HG03196 (cell line): Measurements from ENCODE around the gene TMEM223.
"Not testable (repeated sequence)": the region's sequence is repeated elsewhere in the genome, so short reads cannot be mapped to it uniquely, and the experiment has no call there.

ENCODE experiments used
- ATAC-seq: cut with Tn5 transposase; IDR thresholded peaks from one replicate; pipeline ENCODE4 v1.9.1; 2021; ENCODE audit not compliant: unreplicated experiment

Gene TMEM223

DNA sequence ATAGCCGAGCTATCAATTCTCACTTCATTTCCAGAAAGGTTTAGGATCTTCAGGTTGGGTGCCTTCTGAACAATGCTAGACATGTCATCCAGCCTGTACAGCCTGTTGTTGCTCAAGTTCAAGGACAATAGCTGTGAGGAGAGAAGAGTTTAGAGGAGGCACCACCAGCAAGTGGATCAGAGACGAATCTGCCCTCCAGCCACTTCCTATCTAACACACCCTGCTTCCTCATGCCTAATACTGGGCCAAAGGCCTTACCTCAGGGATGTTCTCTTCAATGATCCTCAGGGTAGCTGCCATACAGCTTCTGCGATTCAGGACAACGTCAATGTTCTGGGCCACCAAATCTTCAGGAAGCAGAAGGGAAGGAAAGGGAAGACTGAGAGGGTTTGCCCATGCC lies 9.3 kb upstream of the TMEM223 start:
- ATAC-seq: no peak

DNA sequence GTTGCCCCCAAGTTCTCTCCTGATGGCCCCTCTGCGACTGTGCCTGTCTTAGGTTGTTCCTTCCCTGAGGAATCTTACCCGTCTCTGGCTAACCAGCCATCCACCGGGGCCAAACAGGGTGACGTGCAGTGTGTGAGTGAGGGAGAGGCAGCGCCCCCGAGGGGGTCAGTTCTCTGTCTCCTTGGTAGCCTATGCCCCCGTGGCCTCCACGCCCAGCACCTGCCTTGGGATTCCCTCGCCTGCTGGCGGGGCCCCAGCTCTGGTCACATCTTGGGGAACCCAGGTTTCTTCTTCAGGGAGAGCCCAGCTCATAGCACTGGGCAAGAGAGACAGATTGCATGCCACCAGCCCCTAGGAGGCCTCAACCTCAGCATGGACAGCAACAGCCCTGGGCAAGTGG lies 7.7 kb upstream of the TMEM223 start:
- no peak for ATAC-seq

DNA sequence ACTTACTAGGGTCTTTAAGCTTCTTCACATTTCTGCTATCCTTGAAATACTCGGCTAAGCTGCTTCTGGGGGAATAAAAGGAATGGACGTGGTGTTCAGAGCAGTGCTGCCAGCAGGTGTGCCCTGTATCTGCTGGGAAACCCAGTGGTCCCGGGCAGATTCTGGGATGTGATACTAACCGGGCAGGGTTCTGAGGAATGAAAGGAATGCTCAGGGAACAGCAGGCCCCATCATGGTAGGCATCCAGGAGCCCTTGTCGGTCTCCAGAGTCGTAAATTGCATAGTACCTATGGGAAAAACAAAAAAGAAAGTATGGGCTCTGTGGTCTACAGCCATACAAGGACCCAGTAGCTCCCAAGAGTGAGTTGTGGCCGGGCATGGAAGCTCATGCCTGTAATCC lies 4.5 kb upstream of the TMEM223 start:
- ATAC-seq: no peak

DNA sequence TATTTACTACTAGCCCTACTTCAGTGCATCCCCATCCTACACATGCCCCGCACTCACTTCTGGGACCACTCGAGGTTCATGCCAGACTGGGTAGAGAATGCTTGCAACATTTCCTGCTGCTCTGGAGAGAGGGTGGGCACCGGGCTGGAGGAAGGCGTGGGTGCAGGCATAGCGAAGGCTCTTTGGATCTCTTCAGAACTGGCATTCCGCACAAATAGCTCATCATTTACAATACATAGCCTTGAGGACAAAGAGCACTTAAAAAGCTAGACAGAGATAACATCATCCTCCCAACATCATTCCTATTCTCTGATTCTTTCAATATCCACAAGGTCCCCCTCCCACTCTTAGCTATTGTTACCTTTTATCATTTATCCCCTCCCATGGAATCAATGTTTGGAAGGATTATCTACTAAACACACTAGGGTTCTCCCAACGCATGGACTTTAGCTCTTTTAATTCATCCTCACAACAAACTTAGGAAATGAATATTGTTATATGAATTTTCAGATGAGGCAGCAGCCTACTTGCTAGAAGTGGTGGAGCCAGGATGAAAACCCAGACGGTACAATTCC lies 2.5 kb upstream of the TMEM223 start:
- no peak for ATAC-seq

DNA sequence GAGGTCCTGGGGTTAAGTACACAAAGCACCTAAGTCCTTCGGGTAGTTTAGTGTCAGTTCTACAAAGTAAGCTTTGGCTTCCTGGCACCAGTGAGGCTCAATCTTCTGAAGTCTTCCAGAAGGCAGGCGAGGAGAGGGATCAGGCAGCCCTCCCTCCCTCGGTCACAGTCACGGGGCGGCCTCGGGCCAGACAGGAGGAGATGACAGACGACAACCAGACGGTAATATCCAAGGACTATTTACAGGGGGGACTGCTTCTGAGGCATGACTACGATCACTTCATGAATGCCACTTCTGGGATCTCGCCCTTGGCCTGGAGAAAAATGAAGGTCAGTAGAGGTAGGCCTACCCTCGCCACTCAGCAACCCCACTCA lies 383 bp upstream of the TMEM223 start:
- ATAC-seq: no peak

DNA sequence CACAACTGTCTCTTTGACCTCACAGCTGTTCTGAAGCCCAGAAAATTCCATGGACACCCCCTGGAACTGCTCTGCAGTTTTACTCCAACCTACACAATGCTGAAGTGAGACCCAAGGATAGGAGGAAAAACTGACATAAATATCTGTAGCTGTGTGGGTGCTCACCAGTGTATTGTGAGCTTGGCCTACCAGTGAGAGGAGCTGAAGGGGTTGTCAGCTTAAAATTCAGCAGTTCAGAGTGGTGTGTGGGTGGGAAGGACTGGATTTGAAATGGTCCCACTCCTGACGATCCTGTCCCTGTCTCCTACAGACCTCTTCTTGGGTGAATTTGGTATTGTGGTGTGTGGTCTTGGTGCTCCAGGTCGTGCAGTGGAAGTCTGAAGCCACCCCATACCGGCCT lies 2.2 kb downstream of the TMEM223 start:
- ATAC-seq: no peak

DNA sequence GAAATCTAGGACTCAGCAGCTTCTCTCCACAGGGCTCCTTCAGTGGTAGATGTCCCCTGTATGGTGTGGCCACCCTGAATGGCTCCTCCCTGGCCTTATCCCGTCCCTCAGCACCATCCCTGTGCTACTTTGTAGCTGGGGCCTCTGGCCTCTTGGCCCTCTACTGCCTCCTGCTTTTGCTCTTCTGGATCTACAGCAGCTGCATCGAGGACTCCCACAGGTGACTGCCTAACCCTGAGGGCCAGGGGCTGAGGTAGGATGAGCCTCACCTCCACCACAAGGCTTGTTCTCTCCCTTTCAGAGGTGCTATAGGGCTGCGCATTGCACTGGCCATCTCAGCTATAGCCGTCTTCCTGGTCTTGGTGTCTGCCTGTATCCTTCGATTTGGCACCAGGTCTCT lies 2.8 kb downstream of the TMEM223 start:
- ATAC-seq: no peak

DNA sequence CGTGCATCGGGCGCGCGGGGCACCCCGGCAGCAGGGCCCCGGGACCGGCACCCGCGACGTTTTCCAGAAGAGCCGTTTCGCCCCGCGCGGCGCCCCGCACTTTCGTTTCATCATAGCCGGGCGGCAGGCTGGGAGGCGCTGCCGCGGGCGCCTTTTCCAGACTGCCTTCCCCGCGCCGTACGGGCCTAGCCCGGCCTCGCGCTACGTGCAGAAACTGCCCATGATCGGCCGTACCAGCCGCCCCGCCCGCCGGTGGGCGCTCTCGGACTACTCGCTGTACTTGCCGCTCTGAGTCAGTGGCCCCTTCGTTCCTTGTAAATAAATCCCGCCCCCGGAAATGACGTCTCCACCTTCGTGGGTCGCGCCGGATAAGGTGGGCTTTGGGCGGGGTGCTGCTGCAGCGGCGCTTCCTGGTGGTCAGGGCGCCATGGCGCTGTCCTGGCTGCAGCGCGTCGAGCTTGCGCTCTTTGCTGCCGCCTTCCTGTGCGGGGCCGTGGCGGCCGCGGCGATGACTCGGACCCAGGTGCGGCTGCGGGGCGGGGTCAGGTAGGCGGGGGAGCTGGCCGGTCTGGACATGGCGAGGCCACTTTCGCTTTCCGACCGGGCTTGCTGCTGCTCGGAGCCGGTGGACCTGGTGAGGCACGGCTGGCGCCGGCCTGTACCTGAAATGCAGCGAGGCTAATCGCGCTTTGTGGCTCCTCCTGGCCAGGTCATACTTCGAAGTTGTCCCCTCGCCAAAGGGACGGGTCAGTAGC lies 4.6 kb downstream of the TMEM223 start, which contains the start of gene TMEM179B:
TMEM179B (plus strand) TSS at position 398 of the 755 bp plus-strand sequence; CDS start at position 428, 30 bp downstream.
- peak; percentile 66 for ATAC-seq

DNA sequence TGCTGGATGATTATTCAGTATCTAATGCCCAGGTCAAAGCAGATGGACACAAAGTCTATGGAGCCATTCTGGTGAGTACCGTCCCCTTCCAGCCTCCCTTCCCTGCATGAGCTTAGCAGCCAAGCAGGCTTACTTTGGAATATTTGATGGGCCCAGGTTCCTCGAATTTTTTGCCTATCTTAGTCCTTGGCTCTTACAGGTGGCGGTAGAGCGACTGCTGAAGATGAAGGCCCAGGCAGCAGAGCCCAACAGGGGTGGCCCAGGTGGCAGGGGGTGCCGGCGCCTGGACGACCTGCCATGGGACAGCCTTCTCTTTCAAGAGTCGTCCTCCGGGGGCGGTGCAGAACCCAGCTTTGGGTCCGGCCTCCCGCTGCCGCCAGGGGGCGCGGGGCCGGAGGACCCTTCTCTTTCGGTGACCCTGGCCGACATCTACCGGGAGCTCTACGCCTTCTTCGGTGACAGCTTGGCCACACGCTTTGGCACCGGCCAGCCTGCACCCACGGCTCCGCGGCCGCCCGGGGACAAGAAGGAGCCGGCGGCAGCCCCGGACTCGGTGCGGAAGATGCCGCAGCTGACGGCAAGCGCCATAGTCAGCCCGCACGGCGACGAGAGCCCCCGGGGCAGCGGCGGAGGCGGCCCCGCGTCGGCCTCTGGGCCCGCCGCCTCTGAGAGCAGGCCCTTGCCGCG lies 5.3 kb downstream of the TMEM223 start:
- peak; percentile 55 for ATAC-seq

DNA sequence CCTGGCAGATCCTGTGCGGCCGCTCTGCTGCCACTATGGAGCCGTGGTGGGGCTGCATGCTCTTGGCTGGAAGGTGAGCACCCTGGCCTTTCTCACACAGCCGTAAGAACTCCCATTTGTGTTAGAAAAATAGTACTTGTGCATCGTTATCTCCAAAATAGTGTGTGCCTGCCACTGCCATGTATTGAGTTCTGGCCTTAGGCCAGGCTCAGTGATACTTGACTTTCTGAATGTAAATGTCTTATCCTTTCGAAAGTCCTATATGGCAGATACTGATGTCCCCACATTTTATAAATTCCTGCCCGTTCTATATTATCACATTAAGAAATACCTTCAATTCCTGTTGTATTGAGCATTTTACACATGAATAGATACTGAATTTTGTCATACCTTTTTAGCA lies 9.1 kb downstream of the TMEM223 start:
- ATAC-seq: no peak

DNA sequence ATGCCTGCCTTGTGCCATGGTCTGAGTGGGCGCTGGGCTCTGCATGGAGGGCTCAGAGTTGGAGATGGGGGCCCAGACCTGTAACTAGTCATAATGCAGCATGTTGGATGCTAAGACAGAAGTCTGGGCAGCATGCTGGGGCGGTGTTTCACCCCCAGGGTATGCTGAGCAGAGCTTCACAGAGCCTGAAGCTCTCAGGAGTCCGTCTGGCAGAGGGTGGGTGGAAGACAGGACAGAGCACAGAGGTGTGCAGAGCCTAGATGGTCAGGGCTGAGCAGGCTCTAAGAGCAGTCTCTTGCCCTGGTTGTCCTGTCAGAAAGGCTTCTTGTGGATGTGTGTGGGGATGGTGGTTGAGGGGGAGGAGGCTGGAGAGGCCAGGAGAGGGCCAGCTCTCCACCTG lies 13.4 kb downstream of the TMEM223 start:
- no peak for ATAC-seq

DNA sequence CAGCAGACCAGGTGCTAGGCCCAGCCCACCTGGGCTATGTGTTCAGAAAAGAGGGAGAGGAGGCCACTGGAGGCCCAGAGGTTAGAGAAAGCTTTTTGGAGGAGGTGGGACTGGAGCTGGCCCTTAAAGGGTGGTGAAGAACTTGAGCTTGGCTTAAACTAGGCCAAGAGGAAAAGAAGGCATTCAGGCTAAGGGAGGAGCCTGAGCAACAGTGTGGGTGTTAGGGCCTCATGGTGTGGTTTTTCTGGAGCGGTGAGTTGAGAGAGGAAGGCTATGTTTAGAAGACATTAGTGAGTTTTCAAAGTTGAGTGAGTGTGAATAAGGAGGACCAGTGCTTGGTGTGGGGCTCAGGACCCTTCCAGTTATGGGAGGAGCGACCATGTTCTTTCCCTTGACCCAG lies 14.4 kb downstream of the TMEM223 start:
- ATAC-seq: no peak

DNA sequence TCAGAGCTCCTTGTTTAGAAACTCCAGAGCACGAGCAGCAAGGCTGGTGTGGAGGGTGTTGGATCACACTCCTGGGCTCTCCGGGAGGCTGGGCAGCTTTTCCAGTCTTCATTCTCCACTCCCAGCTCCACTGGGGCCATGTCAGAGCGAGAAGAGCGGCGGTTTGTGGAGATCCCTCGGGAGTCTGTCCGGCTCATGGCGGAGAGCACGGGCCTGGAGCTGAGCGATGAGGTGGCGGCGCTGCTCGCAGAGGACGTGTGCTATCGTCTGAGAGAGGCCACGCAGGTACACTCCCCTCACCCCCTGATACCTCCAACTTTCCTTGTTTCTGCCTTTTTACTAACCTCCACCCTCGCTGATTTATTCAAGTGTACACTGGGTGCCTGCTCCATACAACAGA lies 16.2 kb downstream of the TMEM223 start:
- no peak for ATAC-seq

DNA sequence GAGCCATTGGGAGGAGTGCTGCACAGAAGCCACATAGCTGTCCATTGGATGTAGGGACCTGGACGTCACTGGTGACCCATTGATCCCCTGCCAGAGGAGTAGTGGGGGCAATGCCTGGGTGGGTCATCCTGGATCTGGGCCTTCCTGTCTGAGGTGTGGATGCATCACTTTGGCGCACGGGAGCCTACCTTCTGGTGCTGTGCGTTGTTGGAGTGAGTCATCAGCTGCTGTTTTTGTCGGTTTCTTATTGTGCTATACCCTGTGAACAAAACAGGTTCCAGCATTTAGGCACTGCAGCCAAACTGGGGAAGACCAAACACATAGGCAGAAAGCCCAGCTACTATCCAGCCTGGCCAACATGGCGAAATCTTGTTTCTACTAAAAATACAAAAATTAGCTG lies 17.4 kb downstream of the TMEM223 start:
- no peak for ATAC-seq

DNA sequence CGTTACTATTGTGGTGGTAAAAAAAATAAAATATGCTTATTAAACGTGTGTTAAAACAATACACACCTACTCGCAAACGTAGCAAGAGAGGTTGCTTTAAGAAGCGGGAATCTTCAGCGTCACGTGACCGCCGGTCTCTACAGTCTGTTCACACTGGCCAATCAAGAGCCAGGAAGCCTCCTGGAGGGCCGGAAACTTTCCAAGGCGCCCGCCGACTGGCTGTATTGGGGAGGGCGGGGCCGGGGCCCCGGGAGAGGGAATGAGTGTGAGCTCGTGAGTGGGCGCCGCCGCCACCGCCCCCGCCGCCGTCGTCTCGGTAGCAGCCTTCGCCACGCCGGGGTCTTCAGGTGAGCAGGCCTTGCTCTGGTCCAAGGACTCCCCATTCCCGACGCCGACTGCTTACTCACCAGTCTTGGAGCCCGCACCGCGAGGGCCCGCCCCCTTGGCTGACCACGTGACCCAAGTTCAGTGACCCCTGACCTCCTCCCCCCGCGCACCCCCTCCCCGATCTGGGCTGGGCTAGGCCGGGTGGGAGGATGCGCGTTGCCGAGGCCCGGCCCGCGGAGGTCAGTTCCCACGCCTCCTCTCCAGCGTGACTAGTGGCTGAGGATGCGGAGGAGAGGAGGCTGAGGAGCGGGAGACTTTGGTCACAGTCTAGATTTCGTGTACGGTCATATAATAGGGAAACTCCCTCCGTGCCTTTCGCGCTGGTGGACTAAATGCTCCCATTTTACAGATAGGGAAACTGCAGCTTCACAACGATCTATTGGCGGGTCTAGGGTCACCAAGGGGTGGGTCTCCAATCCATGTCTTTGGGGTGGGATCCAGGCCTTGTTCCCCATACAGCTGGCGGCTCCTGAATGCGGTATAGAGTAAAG lies 20.4 kb downstream of the TMEM223 start, which contains the start of gene TAF6L:
TAF6L (plus strand) TSS at position 253 of the 878 bp plus-strand sequence. CDS start 4,388 bp downstream, outside the sequence.
- ATAC-seq: peak; percentile 70

DNA sequence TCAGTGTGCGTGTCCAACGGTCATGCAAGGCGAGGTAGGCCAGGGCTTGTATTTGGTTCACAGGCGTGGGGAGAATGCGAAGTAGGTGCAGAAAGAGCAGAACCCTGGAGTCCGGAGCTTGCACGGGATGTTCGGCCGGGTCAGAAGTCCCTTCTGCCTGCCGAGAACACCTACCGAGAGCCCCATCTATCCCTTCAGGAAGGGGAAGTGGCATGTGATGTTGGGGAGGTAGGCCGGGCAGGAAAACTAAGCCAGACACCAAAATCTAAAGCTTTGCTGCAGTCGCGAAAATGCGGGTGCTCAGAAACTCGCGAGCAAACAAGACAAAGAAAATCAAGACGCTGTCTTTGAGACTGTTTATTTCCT lies 21.0 kb downstream of the TMEM223 start:
- peak; percentile 6 for ATAC-seq

DNA sequence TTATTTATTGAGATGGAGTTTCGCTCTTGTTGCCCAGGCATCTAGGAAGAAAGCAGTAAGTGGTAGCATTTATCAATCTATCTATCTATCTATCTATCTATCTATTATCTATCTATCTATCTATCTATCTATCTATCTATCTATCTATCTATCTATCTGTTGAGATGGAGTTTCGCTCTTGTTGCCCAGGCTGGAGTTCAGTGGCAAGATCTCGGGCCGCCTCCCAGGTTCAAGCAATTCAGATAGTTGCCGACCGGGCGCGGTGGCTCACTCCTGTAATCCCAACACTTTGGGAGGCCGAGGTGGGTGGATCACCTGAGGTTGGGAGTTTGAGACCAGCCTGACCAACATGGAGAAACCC lies 31.0 kb downstream of the TMEM223 start:
- not testable (repeated sequence) for ATAC-seq

DNA sequence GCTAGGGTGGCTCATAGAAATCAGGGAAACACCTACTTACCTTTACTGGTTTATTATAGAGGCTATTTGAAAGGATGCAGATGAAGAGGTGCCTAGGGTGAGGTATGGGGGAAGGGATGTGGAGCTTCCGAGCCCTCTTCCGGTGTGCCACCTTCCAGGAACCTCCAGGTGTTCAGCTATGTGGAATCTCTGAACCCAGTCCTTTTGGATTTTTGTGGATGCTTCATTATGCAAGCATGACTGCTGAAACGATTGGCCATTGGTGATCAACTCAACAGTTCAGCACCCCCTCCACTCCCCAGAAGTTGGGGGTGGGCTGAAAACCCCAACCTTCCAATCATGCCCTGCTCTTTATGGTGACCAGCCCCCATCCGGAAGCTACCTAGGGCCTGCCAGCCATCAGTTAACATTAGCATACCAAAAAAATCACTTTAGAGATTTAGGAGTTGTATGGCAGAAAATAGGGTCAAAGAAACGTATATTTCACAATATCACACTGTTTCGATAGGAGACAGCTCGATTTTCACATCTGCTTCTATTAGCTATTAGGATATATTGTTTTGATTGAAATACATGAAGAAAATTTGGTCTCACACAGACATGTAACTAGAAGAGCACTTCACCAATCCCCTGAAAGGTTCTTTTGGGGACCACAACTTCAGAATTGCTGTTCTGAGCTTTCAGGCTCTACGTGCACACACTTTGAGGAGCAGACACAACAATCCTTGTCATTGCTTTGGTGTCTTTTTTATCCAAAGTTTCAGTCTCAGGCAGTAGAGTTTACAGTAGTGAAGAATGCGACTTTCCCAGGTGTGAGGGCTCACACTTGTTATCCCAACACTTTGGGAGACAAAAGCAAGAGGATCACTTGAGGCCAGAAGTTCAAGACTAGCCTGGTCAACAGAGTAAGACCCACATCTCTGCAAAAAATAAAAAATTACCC lies 33.7 kb downstream of the TMEM223 start:
- no peak for ATAC-seq

DNA sequence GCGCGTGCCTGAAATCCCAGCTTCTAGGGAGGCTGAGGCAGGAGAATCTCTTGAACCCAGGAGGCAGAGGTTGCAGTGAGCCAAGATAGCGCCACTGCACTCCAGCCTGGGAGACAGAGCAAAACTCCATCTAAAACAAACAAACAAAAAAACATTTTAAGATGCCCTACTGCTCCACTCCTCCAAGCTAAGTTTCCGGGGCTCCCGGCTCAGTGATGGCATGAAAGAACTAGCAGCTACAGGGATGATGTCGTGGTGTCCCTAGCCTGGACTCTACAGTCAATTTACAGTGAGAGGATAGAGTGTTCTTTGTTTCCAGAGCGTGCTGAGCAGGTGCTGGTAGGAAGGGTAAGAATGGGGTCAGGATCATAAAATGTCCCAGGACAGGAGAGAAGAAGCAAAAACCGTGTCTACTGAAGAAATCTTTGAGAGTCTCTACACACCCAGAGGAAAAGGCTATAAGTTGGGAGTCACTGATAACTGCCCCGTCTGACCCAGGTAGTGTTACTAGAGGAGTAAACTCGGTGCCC lies 36.7 kb downstream of the TMEM223 start:
- ATAC-seq: no peak
